ENCODE measurements around the gene RNF148. TPM values are rescaled to one million over a fixed set of nuclear protein-coding genes. Genes with fewer than 3 reads are reported as not detected.

RNF148 gene
- total and polyA plus RNA-seq, 2 of the 8 experiments (the other 6 are each of a cell fraction or from before 2014, with no cell fraction given) = 0.27 to 0.45 TPM

DNA sequence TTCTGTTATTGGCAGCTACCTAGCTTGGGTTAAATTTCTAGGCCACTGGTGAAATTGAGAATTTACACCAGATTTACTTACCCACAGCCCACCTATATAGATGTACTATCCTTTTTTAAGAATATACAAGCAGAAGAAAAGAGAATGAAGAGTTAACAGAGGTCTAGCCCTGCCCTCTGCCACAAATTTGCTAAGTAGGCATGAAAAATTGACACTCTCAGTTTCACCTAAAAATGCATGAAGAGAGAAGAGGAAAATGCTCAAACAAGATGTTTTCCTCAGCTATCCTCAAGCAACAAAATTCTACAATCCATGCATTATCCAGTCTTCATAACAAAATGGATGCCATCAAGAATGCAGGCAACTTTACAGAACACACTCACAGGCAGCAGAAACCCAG lies 24.6 kb upstream of the RNF148 start (continued):
- TF ChIP-seq CHD7 (IDR thresholded peaks at IDR 0.05; ENCODE audit: insufficient replicate concordance, low read length) (no peak), PHF8 (conservative IDR thresholded peaks at IDR 0.05; ENCODE audit: low read depth, low read length) (no peak), NANOG (IDR thresholded peaks at IDR 0.05; ENCODE audit: insufficient read depth, low read depth, low read length, poor library complexity, severe bottlenecking) (no peak), POLR2A (IDR thresholded peaks at IDR 0.05; ENCODE audit: control extremely low read depth in 1 of 2, low read depth in 2 of 2, low read length in 2 of 2) (no peak), RAD21 (IDR thresholded peaks at IDR 0.05 in 1 of 2, conservative IDR thresholded peaks at IDR 0.05 in 1 of 2; ENCODE audit: low read depth in 2 of 2, low read length in 2 of 2) (no peak), NRF1 (IDR thresholded peaks at IDR 0.05; ENCODE audit: low read depth, low read length) (no peak), JUN (IDR thresholded peaks at IDR 0.05; ENCODE audit: low read depth, low read length) (no peak), SRF (IDR thresholded peaks at IDR 0.05; ENCODE audit: low read depth, low read length) (no peak), RBBP5 (IDR thresholded peaks at IDR 0.05; ENCODE audit: borderline replicate concordance, low read depth, low read length) (no peak), CHD1 (IDR thresholded peaks at IDR 0.05; ENCODE audit: low read depth, low read length) (no peak), E2F6 (IDR thresholded peaks at IDR 0.05) (no peak)

All from H1 (cell line).